CD4-positive, alpha-beta T cell treated with Interleukin-12 subunit alpha and Interleukin-12 subunit beta, for 1 hour (primary cell): ENCODE results near the gene PHLDB1.
A peak's percentile ranks its signal among the peaks of the same experiment; 100 is the strongest.

Experiments used
- DNase-seq: peaks from one replicate; pipeline ENCODE4 v3.0.0-alpha.2; 2020

Gene PHLDB1

DNA sequence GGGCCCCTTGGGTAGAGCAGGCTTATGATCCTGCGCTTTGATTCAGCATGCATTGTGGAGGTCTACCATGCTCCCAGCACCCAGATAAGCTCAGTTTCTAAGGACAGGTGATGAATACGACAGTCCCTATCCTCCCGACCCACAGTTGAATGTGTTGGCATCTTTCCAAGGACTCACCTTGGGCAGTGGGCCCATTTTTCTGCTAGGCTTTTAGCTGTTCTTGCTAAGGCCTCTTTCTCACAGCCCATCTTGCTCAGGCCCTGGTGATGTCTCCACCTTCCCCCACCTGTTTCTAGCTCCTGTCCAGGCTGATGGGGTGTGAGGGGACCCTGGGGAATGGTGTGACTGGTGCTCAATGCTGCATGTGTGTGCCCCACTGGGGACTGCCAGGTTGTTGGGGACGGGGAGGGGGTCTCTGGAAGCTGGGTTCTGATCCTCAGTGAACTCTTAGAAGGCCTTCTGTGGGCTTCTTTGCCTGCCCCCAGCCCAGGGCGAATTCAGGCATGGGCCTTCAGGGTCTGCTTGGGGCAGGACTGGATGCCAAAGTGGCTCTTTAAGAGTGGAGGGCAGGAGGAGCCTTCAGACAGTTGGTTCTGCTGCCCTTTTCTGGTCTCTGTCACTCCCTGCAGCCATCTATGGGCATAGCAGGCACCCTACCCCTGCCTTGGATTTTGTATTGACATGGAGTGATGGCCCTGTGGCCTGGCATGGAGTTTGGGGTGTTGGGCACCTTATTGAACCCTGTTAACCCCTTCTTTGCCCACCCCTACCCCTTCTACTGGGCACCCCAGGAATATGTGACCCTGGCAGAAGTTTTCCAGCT, 33.1 kb downstream of the PHLDB1 start:
- DNase-seq: no peak

DNA sequence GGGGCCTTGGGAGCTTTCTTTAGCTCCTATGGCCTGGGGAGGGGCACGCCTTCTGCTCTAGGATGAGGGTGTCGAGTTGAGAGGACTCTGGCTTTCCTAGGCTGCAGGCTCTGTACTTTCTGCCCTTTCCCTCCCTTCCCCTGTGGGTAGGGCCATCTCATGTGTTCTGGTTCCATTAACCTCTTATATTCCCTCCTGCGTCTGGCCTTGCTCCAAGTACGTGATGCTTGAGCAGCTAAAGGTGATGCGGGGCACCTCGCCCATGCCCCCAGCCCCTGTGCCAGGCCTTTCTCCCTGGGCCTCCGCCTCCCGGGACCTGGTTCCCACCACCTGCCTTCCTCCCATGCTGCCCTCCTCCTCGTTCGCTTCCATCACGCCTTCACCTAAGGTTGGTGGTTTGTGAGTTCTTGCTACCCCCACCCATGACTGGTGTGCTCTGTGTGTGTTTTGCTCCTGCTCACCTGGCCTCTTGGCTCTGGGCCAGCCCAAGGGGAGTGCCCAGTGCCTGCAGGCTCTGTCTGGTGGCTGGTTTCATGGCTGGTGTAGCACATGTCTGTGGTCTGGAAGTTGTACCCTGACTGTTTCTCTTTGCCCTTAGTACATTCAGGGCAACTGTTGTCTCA, 34.1 kb downstream of the PHLDB1 start:
- no peak for DNase-seq

DNA sequence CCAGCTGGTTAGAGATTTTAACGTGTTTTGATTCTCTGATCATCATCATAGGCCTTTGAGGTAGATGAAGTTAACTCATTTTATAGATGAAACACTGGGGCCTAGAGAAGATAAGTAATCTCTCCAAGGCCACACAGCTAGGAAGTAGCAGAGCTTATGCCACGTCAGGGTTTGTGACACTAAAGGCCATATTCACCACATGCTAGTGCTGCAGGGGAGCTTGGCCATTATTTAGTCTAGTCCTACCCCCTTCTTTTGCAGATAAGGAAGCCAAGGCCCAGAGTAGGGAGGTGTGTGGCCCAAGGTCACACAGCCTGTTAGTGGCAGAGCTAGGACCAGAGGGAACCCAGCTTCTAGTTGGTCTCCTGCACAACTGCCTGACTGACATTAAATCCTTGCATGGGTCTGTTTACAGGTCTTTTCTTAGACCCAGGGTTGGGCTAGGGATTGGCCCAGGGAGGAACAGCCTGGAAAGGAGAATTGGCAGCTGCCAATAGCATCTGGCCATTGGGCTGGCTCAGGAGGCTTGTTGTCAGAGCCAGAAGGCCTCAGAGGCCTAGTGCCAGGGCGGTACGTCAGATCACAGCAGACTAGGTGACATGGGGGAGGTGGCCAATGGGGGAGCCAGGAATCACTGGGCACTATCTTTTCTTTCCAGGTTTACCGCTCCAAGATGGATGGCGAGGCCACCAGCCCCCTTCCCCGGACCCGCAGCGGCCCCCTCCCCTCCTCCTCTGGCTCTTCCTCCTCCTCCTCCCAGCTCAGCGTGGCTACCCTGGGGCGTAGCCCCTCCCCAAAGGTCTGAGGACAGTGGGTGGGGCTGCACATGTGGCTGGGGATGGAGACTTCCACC, 36.0 kb downstream of the PHLDB1 start:
- no peak for DNase-seq

DNA sequence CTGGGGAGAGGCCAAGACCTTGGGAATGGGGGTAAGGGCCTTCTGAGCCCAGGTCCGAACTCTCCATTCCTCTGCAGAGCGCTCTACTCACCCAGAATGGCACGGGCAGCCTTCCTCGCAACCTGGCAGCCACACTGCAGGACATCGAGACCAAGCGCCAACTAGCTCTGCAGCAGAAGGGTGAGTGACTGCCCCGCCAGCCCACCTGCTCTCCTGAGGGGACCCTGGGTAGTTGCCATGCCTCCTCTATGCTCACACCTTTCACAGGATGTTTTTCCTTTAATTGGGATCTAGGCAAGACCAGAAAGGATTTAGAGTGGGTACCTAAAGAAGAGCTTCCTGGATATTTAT, 36.6 kb downstream of the PHLDB1 start:
- no peak for DNase-seq

DNA sequence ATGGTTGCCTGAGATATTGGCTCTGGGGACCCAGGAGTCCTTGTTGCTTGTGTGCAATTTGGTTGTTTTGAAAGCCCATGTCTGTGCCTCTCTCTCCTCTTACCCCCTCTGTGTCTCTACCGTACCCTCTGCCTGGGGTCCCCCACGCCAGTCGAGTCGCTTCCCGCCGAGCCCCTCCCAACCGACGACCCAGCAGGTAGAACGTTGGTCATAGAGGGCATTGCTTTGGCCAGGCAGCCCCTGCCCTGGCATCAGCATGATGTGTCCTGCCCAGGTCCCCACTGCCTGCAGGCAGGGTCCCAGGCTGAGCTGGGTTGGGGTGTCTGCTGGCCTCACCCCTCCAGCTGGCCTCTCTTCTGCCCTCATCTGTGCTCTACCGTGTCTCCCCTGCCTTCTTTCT, 37.1 kb downstream of the PHLDB1 start:
- DNase-seq: no peak

DNA sequence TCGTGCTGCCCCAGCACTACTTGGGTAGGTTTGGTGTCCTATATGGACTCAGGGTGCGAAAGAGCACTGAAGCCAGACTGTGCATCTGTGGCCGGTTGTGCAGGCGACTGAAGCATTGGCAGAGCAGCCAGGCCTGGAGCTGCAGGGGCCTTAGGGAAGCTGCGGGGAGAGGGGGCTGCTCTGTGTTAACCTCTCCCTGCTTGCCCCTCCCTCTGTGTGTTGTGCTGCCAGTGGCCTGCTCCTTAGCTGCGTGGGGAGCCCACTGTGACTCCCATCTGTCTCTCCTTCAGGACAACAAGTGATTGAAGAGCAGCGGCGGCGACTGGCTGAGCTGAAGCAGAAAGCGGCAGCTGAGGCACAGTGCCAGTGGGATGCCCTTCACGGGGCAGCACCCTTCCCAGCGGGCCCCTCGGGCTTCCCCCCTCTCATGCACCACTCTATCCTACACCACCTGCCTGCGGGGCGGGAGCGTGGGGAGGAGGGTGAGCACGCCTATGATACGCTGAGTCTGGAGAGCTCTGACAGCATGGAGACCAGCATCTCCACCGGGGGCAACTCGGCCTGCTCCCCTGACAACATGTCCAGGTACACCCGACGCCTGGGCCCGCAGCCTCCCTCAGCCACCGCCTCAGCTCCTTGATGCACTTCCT, 37.8 kb downstream of the PHLDB1 start:
- DNase-seq: no peak

DNA sequence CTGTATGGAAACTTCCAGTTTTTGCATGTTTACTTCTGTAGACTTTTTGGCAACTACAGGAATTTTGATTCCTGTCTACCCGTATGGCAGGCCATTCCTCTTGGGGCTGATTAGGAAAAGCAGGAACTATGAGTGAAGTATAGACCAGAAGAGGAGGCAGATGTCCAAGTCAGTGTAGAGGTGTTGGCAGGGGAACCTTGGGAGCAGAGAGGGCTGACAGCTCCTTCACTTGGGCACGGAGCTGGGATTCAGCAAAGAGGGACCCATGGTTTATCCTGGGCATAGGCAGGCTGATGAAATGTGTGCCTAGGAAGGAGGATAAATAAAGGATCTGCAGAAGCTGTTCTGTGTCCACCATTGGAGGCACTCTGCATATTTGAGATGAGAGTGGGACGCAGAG, 39.0 kb downstream of the PHLDB1 start:
- no peak for DNase-seq

DNA sequence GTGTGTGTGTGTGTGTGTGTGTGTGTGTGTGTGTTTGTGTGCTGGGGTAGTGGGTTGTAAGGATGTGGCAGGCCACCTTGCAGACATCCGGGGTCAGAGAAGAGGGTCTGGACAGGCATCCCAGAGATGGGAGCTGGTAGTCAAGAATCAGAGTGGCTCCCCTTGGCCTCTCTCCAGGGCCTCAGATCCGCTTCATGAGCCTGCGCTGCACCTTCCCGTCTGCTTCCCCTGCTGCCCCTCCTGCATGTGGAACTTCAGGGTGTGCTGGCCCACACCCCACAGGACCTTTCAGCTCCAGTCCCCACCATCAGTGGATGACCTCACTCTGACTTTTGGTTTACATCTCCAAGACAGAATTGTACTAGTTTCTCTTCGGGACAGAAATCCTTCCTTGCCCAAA, 40.9 kb downstream of the PHLDB1 start:
- DNase-seq: no peak

DNA sequence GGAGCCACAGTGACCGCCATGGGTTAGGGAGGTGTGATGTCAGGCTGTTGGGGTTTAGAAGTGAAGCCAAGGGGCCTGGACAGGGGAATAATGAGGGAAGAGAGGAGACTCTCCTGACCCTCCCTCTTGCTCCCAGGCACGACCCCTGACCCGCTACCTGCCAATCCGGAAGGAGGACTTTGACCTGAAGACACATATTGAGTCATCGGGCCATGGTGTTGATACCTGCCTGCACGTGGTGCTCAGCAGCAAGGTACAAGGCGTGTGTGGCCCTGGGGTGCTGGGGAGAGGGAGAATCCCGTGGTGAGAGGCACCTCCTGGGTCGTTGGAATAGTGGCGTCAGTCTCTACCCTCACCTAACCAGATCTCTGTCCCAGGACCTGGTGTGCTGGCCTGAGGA, 42.5 kb downstream of the PHLDB1 start:
- DNase-seq: no peak

DNA sequence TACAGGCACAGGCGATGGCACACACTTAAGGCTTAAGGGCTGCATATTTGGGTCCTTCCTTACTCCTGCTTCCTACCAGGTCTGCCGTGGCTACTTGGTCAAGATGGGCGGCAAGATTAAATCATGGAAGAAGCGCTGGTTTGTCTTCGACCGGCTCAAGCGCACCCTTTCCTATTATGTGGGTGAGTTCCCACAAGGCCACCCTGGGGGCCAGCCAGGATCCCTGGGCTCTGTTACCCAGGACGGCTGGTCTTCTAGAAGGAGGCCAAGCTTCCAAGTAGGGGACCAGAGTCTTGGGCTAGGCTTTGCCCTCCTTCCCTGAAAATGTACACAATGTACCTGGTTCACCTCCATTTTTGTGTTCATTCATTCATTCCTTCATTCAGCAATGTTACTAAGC, 43.0 kb downstream of the PHLDB1 start:
- DNase-seq: no peak

DNA sequence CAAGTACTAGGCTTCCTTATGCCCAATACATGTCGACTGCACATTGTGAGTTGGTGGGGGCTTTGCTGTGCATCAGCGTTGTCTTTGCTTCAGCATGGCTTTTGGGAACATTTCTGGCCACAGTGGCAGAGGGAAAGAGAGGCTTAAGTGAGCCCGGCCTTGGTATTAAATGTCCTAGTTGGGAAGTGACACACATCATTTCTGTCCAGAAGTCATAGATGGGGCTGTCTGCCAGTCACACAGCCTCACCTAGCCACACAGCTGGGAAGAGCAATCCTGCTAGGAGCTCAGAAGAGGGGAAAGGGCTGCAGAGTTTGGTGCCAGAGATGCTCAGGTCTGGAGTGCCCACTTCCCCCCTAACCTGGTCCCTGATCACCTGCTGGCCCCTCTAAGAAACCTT, 44.4 kb downstream of the PHLDB1 start:
- DNase-seq: no peak

DNA sequence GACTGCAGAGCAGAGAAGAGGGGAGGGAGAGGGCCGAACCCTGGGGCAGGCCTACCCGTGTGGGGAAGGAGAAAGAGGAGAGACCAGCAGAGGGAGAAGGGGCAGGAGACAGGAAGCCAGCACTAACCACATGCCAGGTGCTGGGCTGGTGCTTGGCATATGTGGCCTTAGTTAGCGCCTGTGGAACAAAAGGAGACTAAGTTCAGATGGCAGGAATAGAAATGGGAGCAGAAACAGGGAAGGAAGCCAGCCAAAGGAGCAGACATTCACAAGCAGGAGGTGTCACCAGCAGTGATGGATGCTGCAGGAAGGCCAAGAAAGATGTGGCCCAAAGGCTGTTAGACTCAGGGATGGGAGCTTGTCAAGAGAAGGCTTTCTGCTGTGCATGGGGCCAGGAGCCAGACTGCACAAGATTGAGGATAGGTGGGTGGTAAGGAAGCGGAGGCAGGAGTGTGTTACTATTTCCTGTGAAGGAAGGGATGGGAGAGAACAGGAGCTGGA, 45.3 kb downstream of the PHLDB1 start:
- no peak for DNase-seq

DNA sequence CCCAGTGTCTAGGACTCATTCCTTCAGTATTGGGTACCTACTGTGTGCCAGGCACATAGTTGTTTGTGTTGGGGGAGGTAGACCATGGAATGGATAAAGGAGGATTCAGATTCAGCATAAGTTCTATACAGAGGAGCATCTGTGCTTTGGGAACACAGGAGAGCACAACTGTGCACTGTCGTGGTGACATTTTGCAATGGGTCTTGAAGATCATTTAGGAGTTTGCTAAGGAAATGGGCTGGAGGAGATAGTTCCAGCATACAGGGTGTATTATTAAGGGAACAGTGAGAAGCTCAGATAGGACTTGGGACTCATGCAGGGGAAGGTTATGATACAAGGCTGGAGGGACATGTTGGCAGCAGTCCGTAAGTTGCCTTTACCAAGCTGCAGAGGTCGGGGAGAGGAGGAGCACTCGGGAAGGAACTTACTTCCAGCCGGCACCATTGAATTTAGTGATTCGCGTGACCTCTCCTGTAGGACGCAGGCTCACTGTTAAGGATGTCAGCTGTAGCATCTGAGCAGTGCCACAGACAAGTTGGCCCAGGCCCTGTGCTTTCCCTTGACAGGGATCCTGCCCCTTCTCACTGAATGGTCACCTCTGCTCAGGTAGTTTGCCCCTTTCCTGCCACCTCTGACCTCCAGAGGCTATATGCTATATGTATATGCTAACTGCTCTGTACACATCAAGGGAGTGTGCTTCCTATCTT, 46.4 kb downstream of the PHLDB1 start:
- no peak for DNase-seq

DNA sequence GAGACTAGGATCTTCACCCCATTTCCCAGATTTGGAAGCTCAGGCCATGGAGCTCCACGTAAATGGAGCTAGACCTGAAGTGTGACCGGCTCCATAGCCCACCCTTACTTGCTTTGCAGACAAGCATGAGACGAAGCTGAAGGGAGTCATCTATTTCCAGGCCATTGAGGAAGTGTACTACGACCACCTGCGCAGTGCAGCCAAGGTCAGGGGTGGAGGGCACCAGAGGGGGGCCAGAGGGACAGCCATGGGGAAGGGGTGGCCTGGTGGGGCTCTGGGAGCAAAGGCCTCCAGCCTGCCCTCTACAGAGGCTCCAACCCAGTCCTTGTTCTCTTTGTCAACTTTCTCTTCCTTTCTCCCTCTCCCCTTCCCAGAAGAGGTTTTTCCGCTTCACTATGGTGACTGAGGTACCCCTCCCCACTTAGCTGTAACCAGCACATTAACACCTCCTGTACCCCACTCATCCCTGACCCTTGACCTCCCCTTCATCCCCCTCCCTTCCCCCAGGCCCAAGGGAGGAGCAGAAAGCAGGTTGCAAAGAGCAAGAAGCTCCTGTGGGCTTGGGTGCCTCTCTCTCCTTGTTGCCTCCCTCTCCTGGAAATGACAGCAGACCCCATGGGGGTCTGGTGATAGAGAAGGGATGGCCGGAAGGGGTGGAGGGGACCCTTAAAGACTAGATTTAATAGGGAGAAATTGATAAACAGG, 48.2 kb downstream of the PHLDB1 start:
- no peak for DNase-seq

DNA sequence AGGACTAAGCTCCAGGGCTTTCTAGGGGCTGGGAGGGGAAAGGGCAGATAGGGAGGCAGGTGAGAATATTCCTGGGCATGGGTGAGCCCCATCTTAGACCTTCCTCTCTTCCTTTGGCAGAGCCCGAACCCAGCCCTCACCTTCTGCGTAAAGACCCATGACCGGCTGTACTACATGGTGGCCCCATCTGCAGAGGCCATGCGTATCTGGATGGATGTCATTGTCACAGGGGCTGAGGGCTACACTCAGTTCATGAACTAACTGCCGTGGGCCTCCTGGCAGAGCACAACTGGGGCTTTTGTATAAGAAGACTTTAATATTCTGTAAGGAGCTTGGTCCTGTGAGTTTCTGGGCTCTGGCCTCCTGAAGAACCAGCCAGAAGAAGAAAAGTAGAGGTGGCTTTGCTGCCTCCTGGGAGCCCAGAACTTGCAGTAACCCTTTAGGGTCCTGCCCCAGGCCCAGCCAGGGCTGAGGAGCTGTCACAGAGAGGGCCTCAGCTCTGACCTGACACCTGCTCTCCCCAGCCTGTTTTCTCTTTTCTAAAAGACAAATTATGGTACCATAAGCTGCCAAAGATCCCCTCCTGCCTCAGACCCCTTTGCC, 49.2 kb downstream of the PHLDB1 start:
- no peak for DNase-seq

DNA sequence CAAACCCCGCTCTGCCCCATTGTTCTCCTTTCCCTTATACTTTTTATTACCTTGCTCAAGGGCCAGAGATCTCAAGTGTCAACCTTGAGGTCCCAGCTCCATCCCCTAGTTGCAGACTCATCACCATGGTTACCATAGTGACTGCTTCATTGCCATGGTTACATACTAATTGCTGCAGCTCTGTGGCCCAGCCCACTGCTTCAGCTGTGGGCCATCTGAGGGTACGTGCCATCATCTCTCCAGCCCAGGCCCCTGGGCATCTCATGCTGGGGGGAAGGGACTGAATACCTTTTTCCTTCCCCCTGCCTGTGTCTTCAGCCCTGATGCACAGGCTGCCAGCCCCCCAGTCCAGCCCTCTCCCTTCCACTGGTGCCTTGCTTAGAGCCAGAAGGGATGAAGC, 49.8 kb downstream of the PHLDB1 start:
- no peak for DNase-seq

DNA sequence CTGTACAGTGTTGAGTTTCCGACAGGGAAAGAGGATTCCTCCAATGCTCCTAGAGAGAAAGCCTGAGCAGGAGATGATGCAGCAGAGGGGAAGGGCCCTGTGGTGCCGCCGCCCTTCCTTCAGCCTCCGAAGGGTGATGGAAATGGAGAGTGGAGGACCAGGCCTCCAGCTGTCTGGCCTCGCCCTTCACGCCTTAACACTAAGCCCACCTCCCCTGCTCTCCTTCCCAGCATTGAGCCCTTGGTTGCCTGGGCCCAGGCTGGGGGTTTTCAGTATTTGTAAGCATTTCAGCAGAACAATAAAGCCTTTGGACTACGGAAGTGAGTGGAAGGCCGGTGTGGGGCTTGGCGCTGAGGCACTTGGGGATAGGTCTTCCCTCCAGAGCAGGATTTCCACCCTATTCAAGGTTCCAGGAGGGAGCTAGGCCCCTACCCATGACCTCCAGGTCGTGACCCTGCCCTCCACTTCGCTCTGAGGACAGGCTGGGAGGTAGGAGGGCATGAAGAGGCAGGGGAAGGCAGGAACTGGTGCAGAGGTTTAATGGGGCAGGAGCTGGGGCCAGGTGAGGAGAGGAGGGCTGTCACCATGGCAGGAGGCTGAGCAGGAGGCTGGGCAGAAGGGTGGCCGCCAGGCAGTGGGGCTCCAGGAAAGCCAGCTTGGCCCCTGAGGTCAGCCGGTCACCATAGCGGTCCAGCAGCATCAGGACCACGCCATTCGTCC, 50.5 kb downstream of the PHLDB1 start:
- no peak for DNase-seq

DNA sequence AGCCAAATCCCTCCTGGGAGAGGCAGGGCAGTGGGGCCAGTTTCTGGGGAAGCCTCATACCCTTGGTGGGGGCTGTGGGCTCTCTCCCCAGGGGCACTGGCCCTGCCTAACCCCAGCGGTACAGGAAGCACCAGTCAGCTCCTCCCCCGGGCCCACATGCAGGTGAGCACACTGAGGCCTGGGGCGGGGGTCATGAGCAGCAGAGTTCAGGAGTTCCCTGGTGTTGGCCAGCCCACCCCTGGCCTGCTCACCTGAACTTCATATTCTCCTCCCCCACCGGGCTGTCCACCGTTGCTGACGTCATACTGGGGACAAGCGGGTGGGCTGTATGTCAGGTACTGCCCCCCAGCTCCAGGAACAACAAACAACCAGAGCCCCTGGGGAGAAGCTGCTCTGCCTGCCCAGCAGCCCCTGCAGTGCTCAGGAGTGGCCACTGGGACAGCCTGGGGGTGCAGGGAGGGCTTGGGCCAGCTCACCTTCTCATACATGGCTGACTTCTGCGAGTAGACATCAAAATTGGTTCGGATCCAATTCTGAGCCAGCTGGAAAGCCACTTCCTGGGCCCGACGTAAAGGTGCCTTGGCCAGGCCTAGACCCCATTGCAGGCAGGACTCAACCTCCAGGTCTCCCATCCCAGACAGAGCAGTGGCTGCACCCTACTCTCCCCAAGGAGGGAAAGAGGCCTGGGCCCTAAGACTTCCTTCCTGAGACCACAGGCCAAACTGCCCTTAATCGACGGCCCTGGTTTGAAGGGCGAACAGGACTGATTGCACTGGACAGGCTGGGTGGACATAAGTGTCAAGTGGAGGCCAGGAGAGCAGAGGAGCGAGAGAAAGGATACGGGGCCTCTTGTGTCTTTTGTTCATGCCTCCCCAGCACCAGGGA, 51.3 kb downstream of the PHLDB1 start:
- DNase-seq: no peak

DNA sequence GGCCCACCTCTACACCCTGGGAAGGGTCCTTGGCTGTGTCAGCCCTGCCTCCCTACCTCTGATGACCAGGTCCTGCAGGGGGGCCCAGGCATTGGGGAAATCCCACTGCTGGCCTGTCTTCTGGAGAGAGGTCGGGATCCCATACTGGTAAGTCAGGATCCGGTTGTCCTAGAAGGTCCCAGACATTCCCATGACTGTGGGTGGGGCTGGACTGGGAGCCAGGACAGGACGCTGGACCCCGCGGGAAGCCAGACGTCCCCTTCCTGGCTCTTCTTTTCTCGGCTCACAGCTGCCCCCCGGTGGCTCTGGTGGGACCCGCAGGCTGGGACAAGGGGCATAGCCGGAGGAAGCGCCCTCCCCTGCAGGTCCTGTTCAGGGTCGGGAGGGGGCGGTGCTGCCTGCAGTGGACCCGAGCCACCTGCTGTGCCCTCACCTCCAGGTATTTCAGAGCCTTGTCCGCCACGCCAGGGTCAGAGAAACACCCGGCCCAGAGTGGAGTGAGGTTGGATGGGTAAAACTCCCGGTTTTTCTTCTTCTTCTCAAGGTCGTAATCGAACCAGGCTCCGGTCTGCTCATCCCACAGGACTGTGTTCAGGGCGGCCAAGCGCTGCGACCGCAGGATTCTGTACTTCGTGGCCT, 52.0 kb downstream of the PHLDB1 start:
- DNase-seq: peak; percentile 85
